ENCODE results near the gene VCAM1. TPM values are rescaled to one million over a fixed set of nuclear protein-coding genes. Genes with fewer than 3 reads are reported as not detected.

The VCAM1 gene
- total and polyA plus RNA-seq, 2 experiments from 2014 or later, result not detected

- H3K4me3 Mint-ChIP-seq, result no peak overlapping the region
- Histone ChIP-seq H3K9me2 (ENCODE audit: insufficient read depth) (no peaks in the 10 kb centered on the region; the same call in 1 of the 2 replicates), H3K27me3 (ENCODE audit: insufficient read depth) (no peaks in the 10 kb centered on the region), H3K4me3 (no peak overlapping the region), H3K4me1 (ENCODE audit: insufficient read depth) (no peaks in the 10 kb centered on the region), H3F3A (replicated peaks; ENCODE audit: low read depth) (no peaks in the 10 kb centered on the region), H2AFZ (0 out of 2 replicates have a peak overlapping the region, but pooled peaks have one; percentile 33), H3K79me2 (replicated peaks; ENCODE audit: insufficient read depth) (no peaks in the 10 kb centered on the region), H3K4me2 (no peak overlapping the region), H3K36me3 (ENCODE audit: insufficient read depth) (no peaks in the 10 kb centered on the region), H3K27ac (ENCODE audit: low read depth) (no peak overlapping the region), H4K20me1 (replicated peaks; ENCODE audit: insufficient read depth) (no peaks in the 10 kb centered on the region)
- no peak for TF ChIP-seq NANOG (IDR thresholded peaks at IDR 0.05; ENCODE audit: borderline replicate concordance)
- TF ChIP-seq REST (IDR thresholded peaks at IDR 0.05; ENCODE audit: unreplicated experiment), result no peak
- TF ChIP-seq EZH2 (IDR thresholded peaks at IDR 0.05; ENCODE audit: low read depth, unreplicated experiment), result no peak
- no peak for TF ChIP-seq STAT1 (IDR thresholded peaks at IDR 0.05; ENCODE audit: unreplicated experiment)
- no peak for TF ChIP-seq JUNB (IDR thresholded peaks at IDR 0.05; ENCODE audit: unreplicated experiment)
- no peak for TF ChIP-seq ZNF331 (CRISPR knock-in tag; IDR thresholded peaks at IDR 0.05; ENCODE audit: low read depth)
- TF ChIP-seq ZNF114 (CRISPR knock-in tag; IDR thresholded peaks at IDR 0.05), result no peak
- TF ChIP-seq ZNF462 (CRISPR knock-in tag; IDR thresholded peaks at IDR 0.05), result no peak
- no peak for TF ChIP-seq ETS1 (IDR thresholded peaks at IDR 0.05)
- H3K9me3 Mint-ChIP-seq, result no peaks in the 10 kb centered on the region
- no peak overlapping the region for H3K27ac Mint-ChIP-seq
- H3K36me3 Mint-ChIP-seq (ENCODE audit: low read depth), result no peaks in the 10 kb centered on the region
- DNase-seq (ENCODE audit: low spot score), result no peak
- no peak for ATAC-seq
- H3K27me3 Mint-ChIP-seq (ENCODE audit: insufficient read depth, low read depth, poor library complexity), result no peaks in the 10 kb centered on the region
- peaks cover 4% of the 10 kb centered on the region; the same call in 2 of the 3 replicates for H3K4me1 Mint-ChIP-seq
These were observed 15.1 kb upstream of the VCAM1 start for GRCh38 chr1:100704473-100704872.
